ENCODE measurements around the gene SPAG6. TPM values are rescaled to one million over a fixed set of nuclear protein-coding genes. Genes with fewer than 3 reads are reported as not detected.

Gene SPAG6
- total and polyA plus RNA-seq, 9 of the 15 experiments (the other 6 are each of a cell fraction or from before 2014, with no cell fraction given), result 3.5 to 23.1 (median 11.8) TPM

- no peak for TF ChIP-seq IRF1 (CRISPR knock-in tag; IDR thresholded peaks at IDR 0.05; ENCODE audit: borderline replicate concordance)
Measured at GRCh38 chr10:22379059-22379458, 33.8 kb downstream of the SPAG6 start (continued).

DNA sequence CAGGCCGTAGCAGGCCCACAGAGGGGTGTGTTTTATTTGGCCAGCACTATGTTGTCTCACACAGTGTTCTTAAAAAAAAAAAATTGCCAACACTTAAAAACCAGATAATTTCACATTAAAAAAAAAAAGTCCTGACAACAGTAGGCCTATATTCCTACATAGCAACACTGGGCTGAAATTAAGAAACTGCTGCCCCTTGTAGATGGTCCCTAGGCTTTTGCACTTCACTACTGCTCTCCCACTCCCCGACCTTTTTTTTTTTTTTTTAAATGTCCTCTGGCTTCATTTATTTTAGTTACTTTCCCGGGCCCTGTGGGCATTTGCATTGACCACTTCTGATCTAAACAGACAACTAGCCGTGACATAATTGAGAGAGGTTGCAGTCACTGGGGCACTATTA lies 36.0 kb downstream of the SPAG6 start:
- Histone ChIP-seq H3K79me2 (ENCODE audit: control insufficient read depth, insufficient read depth, low read length) (no peaks in the 10 kb centered on the region), H2AFZ (ENCODE audit: low read depth, low read length) (peak overlapping the region; percentile 92), H3K27ac (ENCODE audit: extremely low read depth, low read depth, low read length) (peak overlapping the region; percentile 19; the same call in 1 of the 3 replicates), H3K9ac (ENCODE audit: insufficient read depth in 1 of 2, low read depth in 2 of 2, low read length in 2 of 2) (no peak overlapping the region), H3K36me3 (ENCODE audit: control insufficient read depth, insufficient read depth, low read length) (no peaks in the 10 kb centered on the region), H4K20me1 (replicated peaks; ENCODE audit: control insufficient read depth, insufficient read depth, low read length) (no peaks in the 10 kb centered on the region), H3K9me3 (replicated peaks; ENCODE audit: control insufficient read depth, insufficient read depth, low read depth, low read length) (no peaks in the 10 kb centered on the region), H3K4me2 (ENCODE audit: insufficient read depth, low read length) (no peak overlapping the region), H3K27me3 (ENCODE audit: control insufficient read depth in 2 of 2, insufficient read depth in 2 of 2, low read length in 2 of 2) (no peaks in the 10 kb centered on the region), H3K4me3 (no peak overlapping the region), H3K4me1 (replicated peaks in 1 of 2; ENCODE audit: control insufficient read depth in 2 of 2, insufficient read depth in 2 of 2, low read length in 2 of 2) (peaks cover 0 to 12% of the 10 kb centered on the region in 2 experiments; a peak in 2 of 5 replicates), H3K9me1 (ENCODE audit: control insufficient read depth, insufficient read depth, low read length) (no peaks in the 10 kb centered on the region)
- CTCF ChIA-PET (ENCODE audit: low intra/inter-chr PET ratio), result no interaction called here
- intact Hi-C loops (cut with micrococcal nuclease), result no loop called here
- POLR2A ChIA-PET, result no interaction called here
- in situ Hi-C loops (cut with MboI), result no loop called here
- TF ChIP-seq ZNF384 (IDR thresholded peaks at IDR 0.05; ENCODE audit: low read depth, low read length), result peak; percentile 48; the same call in 1 of the 2 replicates
- TF ChIP-seq KDM4B (IDR thresholded peaks at IDR 0.05; ENCODE audit: borderline replicate concordance in 2 of 2, low read depth in 1 of 2), result no peak
- TF ChIP-seq, protein P1, sequence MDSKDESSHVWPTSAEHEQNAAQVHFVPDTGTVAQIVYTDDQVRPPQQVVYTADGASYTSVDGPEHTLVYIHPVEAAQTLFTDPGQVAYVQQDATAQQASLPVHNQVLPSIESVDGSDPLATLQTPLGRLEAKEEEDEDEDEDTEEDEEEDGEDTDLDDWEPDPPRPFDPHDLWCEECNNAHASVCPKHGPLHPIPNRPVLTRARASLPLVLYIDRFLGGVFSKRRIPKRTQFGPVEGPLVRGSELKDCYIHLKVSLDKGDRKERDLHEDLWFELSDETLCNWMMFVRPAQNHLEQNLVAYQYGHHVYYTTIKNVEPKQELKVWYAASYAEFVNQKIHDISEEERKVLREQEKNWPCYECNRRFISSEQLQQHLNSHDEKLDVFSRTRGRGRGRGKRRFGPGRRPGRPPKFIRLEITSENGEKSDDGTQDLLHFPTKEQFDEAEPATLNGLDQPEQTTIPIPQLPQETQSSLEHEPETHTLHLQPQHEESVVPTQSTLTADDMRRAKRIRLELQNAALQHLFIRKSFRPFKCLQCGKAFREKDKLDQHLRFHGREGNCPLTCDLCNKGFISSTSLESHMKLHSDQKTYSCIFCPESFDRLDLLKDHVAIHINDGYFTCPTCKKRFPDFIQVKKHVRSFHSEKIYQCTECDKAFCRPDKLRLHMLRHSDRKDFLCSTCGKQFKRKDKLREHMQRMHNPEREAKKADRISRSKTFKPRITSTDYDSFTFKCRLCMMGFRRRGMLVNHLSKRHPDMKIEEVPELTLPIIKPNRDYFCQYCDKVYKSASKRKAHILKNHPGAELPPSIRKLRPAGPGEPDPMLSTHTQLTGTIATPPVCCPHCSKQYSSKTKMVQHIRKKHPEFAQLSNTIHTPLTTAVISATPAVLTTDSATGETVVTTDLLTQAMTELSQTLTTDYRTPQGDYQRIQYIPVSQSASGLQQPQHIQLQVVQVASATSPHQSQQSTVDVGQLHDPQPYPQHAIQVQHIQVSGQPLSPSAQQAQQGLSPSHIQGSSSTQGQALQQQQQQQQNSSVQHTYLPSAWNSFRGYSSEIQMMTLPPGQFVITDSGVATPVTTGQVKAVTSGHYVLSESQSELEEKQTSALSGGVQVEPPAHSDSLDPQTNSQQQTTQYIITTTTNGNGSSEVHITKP (IDR thresholded peaks at IDR 0.05; ENCODE audit: partially characterized antibody), result peak; percentile 57
- FAIRE-seq, result no peak
- no TSS peak for BruUV-seq (replicated peaks)
- WGBS (ENCODE audit: insufficient coverage, low coverage, missing lambda C conversion rate), result 22% methylated on average over 3 of the region's 4 CpGs
- peak; percentile 62 for ATAC-seq
- no peak for DNase-seq (ENCODE audit: extremely low read depth in 1 of 4, low spot score in 3 of 4)
